ENCODE results near the gene ITGAL. TPM values are rescaled to one million over a fixed set of nuclear protein-coding genes. Genes with fewer than 3 reads are reported as not detected.
A peak's percentile ranks its signal among the peaks of the same experiment; 100 is the strongest.

ITGAL gene
- total and polyA plus RNA-seq, 8 donors: 2.9 to 60.2 (median 5.6) TPM

DNA sequence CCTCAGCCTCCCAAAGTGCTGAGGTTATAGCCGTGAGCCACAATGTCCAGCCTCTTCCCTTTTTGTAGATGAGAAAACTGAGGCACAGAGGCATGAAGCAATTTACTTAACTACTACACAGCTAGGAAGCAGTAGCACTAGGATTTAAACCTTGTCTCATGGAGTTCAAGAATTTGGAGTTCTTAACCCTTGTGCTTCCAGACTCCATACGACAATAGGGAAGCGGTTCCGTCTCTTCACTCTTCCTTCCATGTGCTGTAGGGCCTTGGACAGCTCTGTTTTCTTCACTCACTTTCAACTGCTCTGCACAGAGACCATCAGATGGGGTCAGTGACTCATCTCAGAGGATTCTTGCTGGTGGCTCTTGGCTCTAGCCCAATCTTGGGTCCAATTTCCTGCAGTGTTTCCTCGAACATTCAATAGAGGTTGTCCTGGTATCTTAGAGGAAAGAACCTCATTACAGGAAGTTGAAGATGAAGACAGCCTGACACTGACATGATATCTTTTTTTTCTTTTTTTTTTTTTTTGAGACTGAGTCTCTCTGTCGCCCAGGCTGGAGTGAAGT, 19.3 kb downstream of the ITGAL start:
- DNase-seq: peak in 2 of 4 donors; percentile 4 to 50

DNA sequence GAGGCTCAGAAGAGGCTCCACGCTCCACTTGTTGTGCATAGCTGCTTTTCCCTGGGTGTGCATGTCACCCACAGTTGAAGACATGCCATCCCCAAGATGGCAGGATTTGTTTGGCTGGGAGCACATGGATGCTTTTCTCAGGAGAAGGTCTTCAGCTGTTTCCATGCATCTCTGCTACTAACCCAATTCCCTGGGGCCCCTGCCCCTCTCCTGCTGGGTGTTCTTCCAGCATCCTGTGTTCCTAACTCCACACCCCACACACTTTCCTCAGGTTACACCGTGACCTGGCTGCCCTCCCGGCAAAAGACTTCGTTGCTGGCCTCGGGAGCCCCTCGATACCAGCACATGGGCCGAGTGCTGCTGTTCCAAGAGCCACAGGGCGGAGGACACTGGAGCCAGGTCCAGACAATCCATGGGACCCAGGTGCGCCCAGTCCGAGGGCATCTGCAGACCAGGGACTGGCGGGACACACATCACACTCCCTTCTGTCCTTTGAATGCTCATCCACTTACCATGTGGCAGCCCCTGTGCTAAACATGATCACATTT, 21.5 kb downstream of the ITGAL start:
- intact Hi-C loops (cut with DNase I): no loop called here
- ATAC-seq (no peak), DNase-seq (no peak)
- Histone ChIP-seq H3K36me3 (peaks cover 0 to 84% of the 10 kb centered on the region in 2 donors), H3K4me3 (no peak overlapping the region), H3K27me3 (no peaks in the 10 kb centered on the region), H3K27ac (no peak overlapping the region), H3K9me3 (no peaks in the 10 kb centered on the region), H3K4me1 (peaks cover 0 to 15% of the 10 kb centered on the region in 2 donors)
- no peak for TF ChIP-seq CTCF (IDR thresholded peaks at IDR 0.05)

More for the DNA sequence above, 19.3 kb downstream of the ITGAL start:
- no peaks in the 10 kb centered on the region for H3K9me3 ChIP-seq
- ATAC-seq: peak; percentile 41
- H3K4me3 ChIP-seq: no peak overlapping the region
- H3K27ac ChIP-seq: peak overlapping the region in 1 of 2 donors; percentile 57
- intact Hi-C loops (cut with DNase I): no loop called here
- no peaks in the 10 kb centered on the region for H3K27me3 ChIP-seq
- peaks cover 0 to 15% of the 10 kb centered on the region in 2 donors for H3K4me1 ChIP-seq
- TF ChIP-seq CTCF (IDR thresholded peaks at IDR 0.05): no peak
- H3K36me3 ChIP-seq: peaks cover 0 to 85% of the 10 kb centered on the region in 2 donors

DNA sequence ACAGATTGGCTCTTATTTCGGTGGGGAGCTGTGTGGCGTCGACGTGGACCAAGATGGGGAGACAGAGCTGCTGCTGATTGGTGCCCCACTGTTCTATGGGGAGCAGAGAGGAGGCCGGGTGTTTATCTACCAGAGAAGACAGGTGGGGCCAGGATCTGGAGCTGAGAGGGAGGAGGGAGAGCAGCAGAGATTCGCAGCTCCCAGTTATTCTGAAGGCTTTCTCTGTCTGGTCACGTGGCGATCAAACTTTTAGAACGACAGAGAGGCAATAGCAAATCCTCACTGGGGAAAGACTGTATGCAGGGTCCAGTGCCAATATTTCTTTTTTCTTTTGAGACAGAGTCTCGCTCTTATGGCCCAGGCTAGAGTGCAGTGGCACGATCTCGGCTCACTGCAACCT, 22.2 kb downstream of the ITGAL start:
- H3K4me1 ChIP-seq: peaks cover 0 to 15% of the 10 kb centered on the region in 2 donors
- no peak for TF ChIP-seq CTCF (IDR thresholded peaks at IDR 0.05)
- intact Hi-C loops (cut with DNase I): no loop called here
- H3K4me3 ChIP-seq: no peak overlapping the region
- H3K36me3 ChIP-seq: peaks cover 0 to 84% of the 10 kb centered on the region in 2 donors
- ATAC-seq (no peak), DNase-seq (no peak)
- no peaks in the 10 kb centered on the region for H3K9me3 ChIP-seq
- H3K27me3 ChIP-seq: no peaks in the 10 kb centered on the region
- no peak overlapping the region for H3K27ac ChIP-seq

GRCh38 chr16:30499284-30499683, 26.7 kb downstream of the ITGAL start:
- H3K4me3 ChIP-seq: no peak overlapping the region
- intact Hi-C loops (cut with DNase I): no loop called here
- H3K4me1 ChIP-seq: no peaks in the 10 kb centered on the region
- no peak for TF ChIP-seq CTCF (IDR thresholded peaks at IDR 0.05)
- H3K27me3 ChIP-seq: no peaks in the 10 kb centered on the region
- H3K27ac ChIP-seq: no peak overlapping the region
- DNase-seq: no peak
- no peak for ATAC-seq
- no peaks in the 10 kb centered on the region for H3K9me3 ChIP-seq
- H3K36me3 ChIP-seq: peaks cover 0 to 96% of the 10 kb centered on the region in 2 donors

DNA sequence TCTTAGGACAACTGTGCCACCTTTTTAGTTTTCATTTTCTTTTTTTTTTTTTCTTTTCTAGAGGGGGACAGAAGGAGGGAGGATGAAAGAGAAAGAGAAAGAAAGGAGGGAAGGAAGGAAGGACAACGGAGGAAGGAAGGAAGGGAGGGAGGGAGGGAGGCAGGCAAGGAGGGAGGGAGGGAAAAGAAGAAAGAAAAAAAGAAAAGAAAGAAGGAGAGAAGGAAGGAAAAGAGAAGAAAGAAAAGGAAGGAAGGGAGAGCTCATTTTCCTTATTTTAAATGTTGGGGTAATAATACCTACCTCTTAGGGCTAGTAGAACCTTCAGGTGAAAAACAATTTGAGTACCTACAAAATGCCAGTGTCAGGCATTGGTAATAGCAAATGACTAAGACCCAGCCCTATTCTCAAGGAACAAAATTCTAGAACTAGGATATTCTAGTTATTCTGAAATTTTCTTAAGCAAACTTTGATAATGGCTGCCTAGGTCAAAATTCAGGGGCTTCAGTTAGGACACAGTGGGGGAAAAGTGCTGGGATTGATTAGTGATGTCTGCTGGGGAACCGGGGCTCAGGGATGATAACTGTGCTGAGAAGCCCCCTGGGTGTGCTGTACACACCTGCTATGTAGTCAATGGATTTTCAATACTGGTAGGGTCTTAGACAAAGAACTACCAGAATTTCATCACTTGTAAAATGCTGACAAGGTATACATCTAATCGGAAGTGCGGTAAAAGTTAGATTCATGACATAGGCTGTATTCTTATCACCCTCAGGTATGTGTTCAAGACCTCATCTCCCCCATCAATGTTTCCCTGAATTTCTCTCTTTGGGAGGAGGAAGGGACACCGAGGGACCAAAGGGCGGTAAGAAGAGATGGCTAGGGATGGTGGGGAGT, 31.1 kb downstream of the ITGAL start:
- Histone ChIP-seq H3K4me1 (no peaks in the 10 kb centered on the region), H3K4me3 (no peak overlapping the region), H3K27ac (no peak overlapping the region), H3K9me3 (no peaks in the 10 kb centered on the region), H3K27me3 (no peaks in the 10 kb centered on the region), H3K36me3 (peaks cover 0 to 95% of the 10 kb centered on the region in 2 donors)
- DNase-seq (no peak), ATAC-seq (no peak)
- TF ChIP-seq CTCF (IDR thresholded peaks at IDR 0.05): no peak
- intact Hi-C loops (cut with DNase I): no loop called here
